Measurements from ENCODE around the gene PCBP3. TPM values are rescaled to one million over a fixed set of nuclear protein-coding genes. Genes with fewer than 3 reads are reported as not detected.

The PCBP3 gene
- total and polyA plus RNA-seq, 2 experiments from 2014 or later = 3.4 to 4.3 TPM

DNA sequence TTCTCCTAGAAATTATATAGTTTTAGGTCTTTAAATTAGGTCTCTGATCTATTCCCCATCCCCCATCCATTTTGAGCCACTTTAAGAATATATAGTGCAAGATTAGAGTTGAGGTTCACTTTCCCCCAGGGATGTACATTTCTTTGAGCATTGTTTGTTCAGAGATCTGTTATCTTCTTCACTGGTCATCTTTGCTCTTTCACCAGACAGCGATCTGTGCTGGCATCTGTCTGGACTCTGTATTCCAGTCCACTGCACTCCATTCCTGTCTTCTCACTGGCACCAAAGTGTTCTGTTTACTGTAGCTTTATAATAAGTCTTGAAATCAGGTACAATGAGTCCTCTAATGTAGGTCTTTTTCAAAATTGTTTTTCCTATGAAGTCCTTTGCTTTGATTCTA lies 112.5 kb downstream of the PCBP3 start:
- Histone ChIP-seq H3K4me1 (ENCODE audit: low read depth) (no peaks in the 10 kb centered on the region), H3K27me3 (no peaks in the 10 kb centered on the region), H3K9me3 (ENCODE audit: low read depth) (no peaks in the 10 kb centered on the region), H3K36me3 (no peaks in the 10 kb centered on the region), H3K27ac (no peak overlapping the region), H3K4me3 (no peak overlapping the region)
- no peak for DNase-seq (ENCODE audit: low read depth in 1 of 2, low spot score in 1 of 2)
- TF ChIP-seq, protein P1, sequence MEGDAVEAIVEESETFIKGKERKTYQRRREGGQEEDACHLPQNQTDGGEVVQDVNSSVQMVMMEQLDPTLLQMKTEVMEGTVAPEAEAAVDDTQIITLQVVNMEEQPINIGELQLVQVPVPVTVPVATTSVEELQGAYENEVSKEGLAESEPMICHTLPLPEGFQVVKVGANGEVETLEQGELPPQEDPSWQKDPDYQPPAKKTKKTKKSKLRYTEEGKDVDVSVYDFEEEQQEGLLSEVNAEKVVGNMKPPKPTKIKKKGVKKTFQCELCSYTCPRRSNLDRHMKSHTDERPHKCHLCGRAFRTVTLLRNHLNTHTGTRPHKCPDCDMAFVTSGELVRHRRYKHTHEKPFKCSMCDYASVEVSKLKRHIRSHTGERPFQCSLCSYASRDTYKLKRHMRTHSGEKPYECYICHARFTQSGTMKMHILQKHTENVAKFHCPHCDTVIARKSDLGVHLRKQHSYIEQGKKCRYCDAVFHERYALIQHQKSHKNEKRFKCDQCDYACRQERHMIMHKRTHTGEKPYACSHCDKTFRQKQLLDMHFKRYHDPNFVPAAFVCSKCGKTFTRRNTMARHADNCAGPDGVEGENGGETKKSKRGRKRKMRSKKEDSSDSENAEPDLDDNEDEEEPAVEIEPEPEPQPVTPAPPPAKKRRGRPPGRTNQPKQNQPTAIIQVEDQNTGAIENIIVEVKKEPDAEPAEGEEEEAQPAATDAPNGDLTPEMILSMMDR (IDR thresholded peaks at IDR 0.05; ENCODE audit: low read depth, low read length) = no peak

DNA sequence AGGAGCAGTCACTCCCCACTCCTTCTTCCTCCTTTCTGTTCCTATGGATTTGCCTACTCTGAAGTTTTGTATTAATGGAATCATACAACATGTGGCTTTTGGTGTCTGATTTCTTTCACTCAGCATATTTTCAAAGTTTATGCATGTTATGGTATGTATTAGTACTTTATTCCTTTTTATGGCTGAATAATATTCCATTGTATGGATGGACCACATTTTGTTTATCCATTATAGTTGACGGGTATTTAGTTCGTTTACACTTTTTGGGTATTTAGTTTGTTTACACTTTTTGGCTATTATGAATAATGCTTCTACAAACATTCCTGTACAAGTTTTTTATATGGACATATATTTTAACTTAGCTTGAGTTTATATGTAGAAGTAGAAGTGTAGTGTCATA lies 113.1 kb downstream of the PCBP3 start:
- no peak for DNase-seq (ENCODE audit: low read depth in 1 of 2, low spot score in 1 of 2)
- H3K36me3 ChIP-seq = no peaks in the 10 kb centered on the region
- no peaks in the 10 kb centered on the region for H3K4me1 ChIP-seq (ENCODE audit: low read depth)
- TF ChIP-seq, protein P1 (IDR thresholded peaks at IDR 0.05; ENCODE audit: low read depth, low read length) = no peak
- H3K27me3 ChIP-seq = no peaks in the 10 kb centered on the region
- H3K9me3 ChIP-seq (ENCODE audit: low read depth) = no peaks in the 10 kb centered on the region
- H3K27ac ChIP-seq = no peak overlapping the region
- no peak overlapping the region for H3K4me3 ChIP-seq

DNA sequence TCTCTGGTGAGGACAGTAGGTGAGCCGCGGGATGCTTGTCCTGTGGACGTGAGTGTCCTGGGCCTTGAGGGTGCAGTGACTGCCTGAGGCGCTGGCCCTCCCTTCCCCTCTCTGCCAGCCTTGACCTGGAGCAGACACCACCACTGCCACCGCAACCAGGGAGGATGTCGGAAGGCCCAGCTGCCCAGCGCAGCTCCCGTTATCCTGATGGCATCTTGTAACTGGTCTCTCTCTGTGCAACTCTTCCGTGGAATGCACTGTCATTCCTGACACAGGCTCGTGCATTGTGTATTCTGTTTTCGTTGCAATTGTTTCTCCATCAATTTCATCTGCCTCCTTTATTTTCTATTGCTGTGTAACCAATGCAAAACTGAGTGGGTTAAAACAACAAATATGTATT lies 118.2 kb downstream of the PCBP3 start:
- H3K9me3 ChIP-seq (ENCODE audit: low read depth) = no peaks in the 10 kb centered on the region
- H3K36me3 ChIP-seq = no peaks in the 10 kb centered on the region
- DNase-seq (ENCODE audit: low read depth in 1 of 2, low spot score in 1 of 2) = no peak
- no peaks in the 10 kb centered on the region for H3K27me3 ChIP-seq
- no peak overlapping the region for H3K27ac ChIP-seq
- no peak overlapping the region for H3K4me3 ChIP-seq
- TF ChIP-seq, protein P1 (IDR thresholded peaks at IDR 0.05; ENCODE audit: low read depth, low read length) = no peak
- no peaks in the 10 kb centered on the region for H3K4me1 ChIP-seq (ENCODE audit: low read depth)

DNA sequence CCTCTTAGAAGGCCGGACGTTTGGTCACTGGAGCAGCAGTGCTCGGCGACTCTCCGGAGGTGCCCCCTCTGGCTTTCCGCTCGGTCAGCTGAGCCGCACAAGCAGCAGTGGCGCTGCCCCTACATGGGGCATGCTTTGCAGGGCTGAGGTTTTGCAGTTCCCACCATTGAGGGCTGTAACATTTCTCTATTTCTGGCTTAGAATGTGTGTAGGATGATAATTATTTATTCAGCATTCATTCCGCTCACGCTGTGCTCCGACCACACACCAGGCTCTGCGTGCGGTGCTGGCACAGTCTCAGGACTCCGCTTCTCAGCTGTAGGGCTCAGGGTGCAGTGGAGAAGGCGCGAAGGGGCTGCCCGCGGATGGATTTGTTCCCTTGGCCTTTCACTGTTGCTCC lies 119.5 kb downstream of the PCBP3 start:
- DNase-seq (ENCODE audit: low read depth in 1 of 2, low spot score in 1 of 2) = no peak
- Histone ChIP-seq H3K4me1 (ENCODE audit: low read depth) (no peaks in the 10 kb centered on the region), H3K9me3 (ENCODE audit: low read depth) (no peaks in the 10 kb centered on the region), H3K4me3 (no peak overlapping the region), H3K27me3 (no peaks in the 10 kb centered on the region), H3K36me3 (no peaks in the 10 kb centered on the region), H3K27ac (no peak overlapping the region)
- TF ChIP-seq, protein P1 (IDR thresholded peaks at IDR 0.05; ENCODE audit: low read depth, low read length) = no peak

DNA sequence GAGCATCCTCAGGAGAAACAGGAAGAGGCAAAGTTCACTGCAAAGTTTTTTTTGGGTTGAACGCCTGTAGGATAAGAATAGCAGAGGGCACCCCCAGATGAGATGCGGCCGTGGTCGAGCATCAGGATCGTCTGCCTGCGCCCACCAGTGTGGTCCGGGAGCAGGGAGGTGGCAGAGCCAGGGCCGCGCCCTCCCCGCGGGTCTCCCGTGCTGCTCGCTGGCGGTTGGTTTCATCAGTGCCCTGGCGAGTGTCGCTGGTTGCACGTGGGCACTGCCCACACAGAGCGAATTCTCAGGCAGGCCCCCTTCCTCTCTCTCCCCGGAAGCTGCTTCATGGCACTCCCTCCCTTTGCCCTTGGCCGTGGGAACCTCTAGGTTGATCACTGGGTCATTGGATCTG lies 120.0 kb downstream of the PCBP3 start:
- no peak for DNase-seq (ENCODE audit: low read depth in 1 of 2, low spot score in 1 of 2)
- no peaks in the 10 kb centered on the region for H3K4me1 ChIP-seq (ENCODE audit: low read depth)
- no peaks in the 10 kb centered on the region for H3K36me3 ChIP-seq
- H3K27me3 ChIP-seq = no peaks in the 10 kb centered on the region
- H3K4me3 ChIP-seq = no peak overlapping the region
- no peak overlapping the region for H3K27ac ChIP-seq
- H3K9me3 ChIP-seq (ENCODE audit: low read depth) = no peaks in the 10 kb centered on the region
- TF ChIP-seq, protein P1 (IDR thresholded peaks at IDR 0.05; ENCODE audit: low read depth, low read length) = no peak

DNA sequence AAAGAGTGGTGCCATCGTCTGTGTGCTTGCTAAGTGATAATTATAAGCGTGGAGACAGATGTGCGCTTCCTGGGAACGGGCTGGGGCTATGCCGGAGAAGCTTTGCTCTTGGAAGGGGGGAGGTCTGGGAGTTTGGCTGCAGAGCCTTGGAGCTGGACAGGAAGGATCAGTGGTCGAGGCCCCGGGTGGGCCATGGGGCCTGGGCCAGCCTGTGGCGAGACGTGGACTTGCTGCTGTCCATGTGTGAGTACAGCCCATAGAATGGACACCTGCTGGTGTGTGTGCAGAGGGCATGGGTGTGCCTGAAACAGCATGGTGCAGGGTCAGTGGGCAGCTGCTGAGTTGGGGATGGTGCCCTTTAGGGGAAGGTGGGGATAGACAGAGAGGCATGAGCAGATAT lies 121.3 kb downstream of the PCBP3 start:
- Histone ChIP-seq H3K4me3 (no peak overlapping the region), H3K9me3 (ENCODE audit: low read depth) (no peaks in the 10 kb centered on the region), H3K4me1 (ENCODE audit: low read depth) (no peaks in the 10 kb centered on the region), H3K27me3 (no peaks in the 10 kb centered on the region), H3K27ac (no peak overlapping the region), H3K36me3 (no peaks in the 10 kb centered on the region)
- DNase-seq (ENCODE audit: low read depth in 1 of 2, low spot score in 1 of 2) = no peak
- TF ChIP-seq, protein P1 (IDR thresholded peaks at IDR 0.05; ENCODE audit: low read depth, low read length) = no peak
